AG04450 (cell line): ENCODE results near the gene SERPINB4. TPM values are rescaled to one million over a fixed set of nuclear protein-coding genes. Genes with fewer than 3 reads are reported as not detected.
A peak's percentile ranks its signal among the peaks of the same experiment; 100 is the strongest.

Source experiments
- CTCF ChIA-PET: fragments of 300-600, 350-600 bp; formaldehyde crosslinking; extraction: SDS; loops from one replicate; lab custom pipeline; 2022; ENCODE audit warnings: antibody characterized with exemption, inconsistent platforms; lab: Charles Lee
- POLR2A ChIA-PET: fragments of 350-600 bp; formaldehyde crosslinking; extraction: SDS; loops from one replicate; lab custom pipeline; 2021; ENCODE audit warnings: antibody characterized with exemption, inconsistent platforms; lab: Yijun Ruan, JAX
- DNase-seq: peaks from one replicate; pipeline ENCODE4 v3.0.0-alpha.2; 2011; ENCODE audit warnings: low read depth, low spot score
- H3K27ac ChIP-seq: one replicate; pipeline ENCODE4 v1.5.1; 2012; ENCODE audit warnings: low read depth, low read length, control low read depth
- H3K27me3 ChIP-seq: one replicate; pipeline ENCODE4 v1.6.0; 2012; ENCODE audit warnings: low read length; ENCODE audit not compliant: control insufficient read depth, insufficient read depth
- H3K4me3 ChIP-seq: 2 replicates; pipeline ENCODE4 v1.5.1; 2011; ENCODE audit warnings: mild to moderate bottlenecking, low read depth, low read length, control low read depth
- H3K9me3 ChIP-seq: 2 replicates; pipeline ENCODE4 v1.5.1; 2012; ENCODE audit warnings: low read length; ENCODE audit not compliant: control insufficient read depth, insufficient read depth
- polyA plus RNA-seq: library from polyadenylated mRNA; depleted of rRNA; stranded (reverse); fragments of >200 nt; gene quantifications from 2 replicates; pipeline ENCODE4 v1.2.3, GENCODE V29; 2011
- TF ChIP-seq, protein P1 (sequence below): IDR thresholded peaks from 2 replicates; pipeline ENCODE4 v1.5.1; 2011; ENCODE audit warnings: low read depth, low read length, control low read depth, inconsistent platforms

SERPINB4 gene
- polyA plus RNA-seq, 1 experiment = not detected

DNA sequence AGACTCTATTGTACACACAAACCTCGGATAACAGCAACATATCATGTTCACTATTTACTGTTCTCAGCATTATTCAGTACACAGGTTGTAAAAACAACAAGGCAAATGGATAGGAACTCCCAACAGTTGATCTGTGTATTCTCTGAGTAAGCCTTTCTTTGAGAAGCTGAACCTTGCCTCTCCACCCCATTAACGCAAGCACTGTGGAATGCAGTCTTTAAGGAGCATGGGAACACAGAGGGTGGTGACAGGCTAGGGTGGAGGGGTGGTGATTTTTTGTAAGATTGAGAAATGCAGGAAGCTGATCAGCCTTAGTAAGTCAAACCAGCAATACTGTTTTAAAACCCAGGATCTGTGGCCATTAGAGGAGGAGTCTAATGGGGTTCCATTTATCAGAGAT is 39.1 kb upstream of the SERPINB4 start:
- Histone ChIP-seq H3K9me3 (no peaks in the 10 kb centered on the region), H3K4me3 (no peak overlapping the region)

DNA sequence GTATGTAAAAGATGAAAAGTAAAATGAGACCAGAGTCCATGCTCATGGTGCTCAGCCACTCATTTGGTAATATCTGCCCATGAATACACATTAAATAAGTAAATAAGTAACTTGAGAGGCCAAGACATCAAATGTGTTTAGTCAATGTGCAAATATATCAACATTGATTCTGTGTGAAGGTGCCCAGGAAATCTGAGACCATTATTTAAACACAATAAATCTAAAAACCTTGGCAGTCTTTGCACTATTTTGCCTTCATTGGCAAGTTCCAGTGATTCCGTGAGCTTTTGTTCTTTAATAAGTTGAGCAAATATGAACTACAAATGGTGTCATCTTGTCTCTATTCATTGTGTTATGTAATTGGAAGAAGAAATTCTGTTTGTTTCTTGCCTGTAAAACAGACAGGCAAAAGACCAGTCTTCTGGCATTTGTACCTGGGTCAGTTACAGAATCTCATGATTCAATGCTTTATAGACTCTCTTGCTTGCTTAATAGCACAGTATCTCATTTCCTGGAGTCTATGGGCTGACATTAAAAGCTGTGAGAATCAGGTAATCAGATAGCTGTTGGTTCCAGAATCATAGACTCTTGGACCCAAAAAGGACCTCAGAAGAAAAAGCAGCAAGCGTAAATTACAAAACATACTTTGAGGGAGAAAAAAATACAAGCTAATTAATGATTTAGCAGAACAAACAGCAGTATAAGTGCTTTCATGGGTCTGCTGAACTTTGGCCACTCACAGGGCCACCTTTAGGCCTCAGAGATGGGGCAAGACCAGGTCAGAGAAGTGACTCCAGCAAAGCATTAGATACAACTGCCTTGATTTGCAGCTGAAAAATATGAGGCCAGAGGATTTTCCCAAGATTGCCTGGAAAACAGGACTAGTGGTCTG is 37.6 kb upstream of the SERPINB4 start:
- Histone ChIP-seq H3K4me3 (no peak overlapping the region), H3K27me3 (no peaks in the 10 kb centered on the region), H3K9me3 (no peaks in the 10 kb centered on the region), H3K27ac (no peak overlapping the region)
- ChIA-PET CTCF (interaction anchor here (1.0 to 1.7 kb wide), 4 partner anchors 11 to 164 kb away, joined by 3 to 6 read pairs (median 5); no protein-coding TSS in a partner anchor), POLR2A (no interaction called here)
- no peak for DNase-seq
- TF ChIP-seq, protein P1, sequence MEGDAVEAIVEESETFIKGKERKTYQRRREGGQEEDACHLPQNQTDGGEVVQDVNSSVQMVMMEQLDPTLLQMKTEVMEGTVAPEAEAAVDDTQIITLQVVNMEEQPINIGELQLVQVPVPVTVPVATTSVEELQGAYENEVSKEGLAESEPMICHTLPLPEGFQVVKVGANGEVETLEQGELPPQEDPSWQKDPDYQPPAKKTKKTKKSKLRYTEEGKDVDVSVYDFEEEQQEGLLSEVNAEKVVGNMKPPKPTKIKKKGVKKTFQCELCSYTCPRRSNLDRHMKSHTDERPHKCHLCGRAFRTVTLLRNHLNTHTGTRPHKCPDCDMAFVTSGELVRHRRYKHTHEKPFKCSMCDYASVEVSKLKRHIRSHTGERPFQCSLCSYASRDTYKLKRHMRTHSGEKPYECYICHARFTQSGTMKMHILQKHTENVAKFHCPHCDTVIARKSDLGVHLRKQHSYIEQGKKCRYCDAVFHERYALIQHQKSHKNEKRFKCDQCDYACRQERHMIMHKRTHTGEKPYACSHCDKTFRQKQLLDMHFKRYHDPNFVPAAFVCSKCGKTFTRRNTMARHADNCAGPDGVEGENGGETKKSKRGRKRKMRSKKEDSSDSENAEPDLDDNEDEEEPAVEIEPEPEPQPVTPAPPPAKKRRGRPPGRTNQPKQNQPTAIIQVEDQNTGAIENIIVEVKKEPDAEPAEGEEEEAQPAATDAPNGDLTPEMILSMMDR = no peak

More for the DNA sequence above, 39.1 kb upstream of the SERPINB4 start:
- H3K27ac ChIP-seq = peak overlapping the region; percentile 59
- peak; percentile 73 for DNase-seq
- no peaks in the 10 kb centered on the region for H3K27me3 ChIP-seq
- ChIA-PET POLR2A (no interaction called here), CTCF (interaction anchor here (2.1 kb wide), 1 partner anchor 172 kb away, joined by 8 read pairs; no protein-coding TSS in a partner anchor)
- TF ChIP-seq, protein P1 = no peak

DNA sequence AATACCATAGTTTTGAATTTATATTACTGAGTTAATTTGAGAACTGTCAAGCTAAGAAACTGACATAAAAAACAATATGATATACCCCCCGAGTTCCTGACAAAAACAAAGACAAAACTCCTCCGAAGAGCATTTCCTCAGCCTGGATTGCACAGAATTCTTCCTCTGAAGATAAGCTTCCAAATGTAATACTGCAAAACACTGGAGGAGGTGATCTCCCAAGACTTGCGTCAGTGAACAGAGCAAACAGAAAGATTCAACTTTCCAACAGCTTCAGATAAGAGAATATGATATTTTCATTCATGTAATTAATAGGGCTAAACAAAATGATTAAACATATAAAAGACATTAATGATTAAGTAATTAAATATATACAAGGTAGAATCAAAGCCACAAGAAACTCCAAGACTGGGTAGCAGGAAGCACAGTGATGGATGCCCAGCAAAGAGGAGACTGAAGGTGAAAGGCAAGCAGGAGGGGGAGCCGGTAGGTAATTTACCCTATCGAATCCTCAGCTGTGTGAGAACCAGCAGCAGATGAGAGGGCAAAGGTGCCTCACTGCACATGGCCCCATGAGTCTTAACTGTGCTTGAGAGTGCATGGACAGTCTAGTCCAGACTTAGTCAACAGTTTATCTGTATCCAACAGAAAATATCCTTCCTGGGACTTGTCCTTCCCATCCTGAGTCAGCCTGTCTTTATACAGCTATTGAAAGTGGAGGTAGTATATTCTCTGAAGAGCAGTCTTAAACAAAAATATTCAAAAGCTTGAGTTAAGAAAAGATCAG is 36.0 kb upstream of the SERPINB4 start:
- Histone ChIP-seq H3K27me3 (no peaks in the 10 kb centered on the region), H3K9me3 (no peaks in the 10 kb centered on the region), H3K4me3 (no peak overlapping the region), H3K27ac (no peak overlapping the region)
- TF ChIP-seq, protein P1 = no peak
- ChIA-PET CTCF (interaction anchor here (1.6 kb wide), 1 partner anchor 101 kb away, joined by 6 read pairs; no protein-coding TSS in a partner anchor), POLR2A (no interaction called here)
- DNase-seq = no peak

DNA sequence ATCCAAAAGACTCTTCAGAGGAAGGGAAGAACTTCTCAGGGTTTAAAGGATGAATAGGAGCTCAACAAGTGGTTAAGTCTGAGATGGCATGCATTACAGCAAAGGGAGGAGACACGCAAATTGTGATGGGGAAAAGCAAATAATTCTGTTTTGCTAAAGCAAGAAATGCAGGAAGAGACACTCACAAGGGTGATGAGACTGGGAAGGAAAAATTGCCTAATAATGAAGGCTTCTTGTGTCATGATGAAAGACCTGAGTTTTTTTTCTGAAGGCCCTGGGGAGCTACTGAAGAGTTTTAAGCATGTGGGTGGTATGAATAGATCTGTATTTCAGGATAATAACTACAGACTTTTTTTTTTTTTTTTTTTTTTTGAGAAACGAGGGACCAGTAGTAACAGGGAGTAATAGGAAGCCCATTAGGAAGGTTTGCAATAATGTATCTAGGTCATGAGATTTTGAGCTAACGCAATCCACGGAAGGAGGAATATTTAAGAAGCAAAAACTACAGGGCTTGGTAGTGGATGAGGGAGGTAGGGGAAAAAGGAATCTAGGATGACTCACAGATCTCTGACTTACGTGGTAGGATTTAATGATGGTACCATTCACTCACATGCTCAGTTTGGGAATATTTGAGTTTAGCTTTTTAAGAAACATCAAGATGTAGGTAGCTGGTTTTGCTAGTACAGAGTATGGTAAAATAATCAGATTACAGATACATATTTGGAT is 33.6 kb upstream of the SERPINB4 start:
- TF ChIP-seq, protein P1 = no peak
- Histone ChIP-seq H3K27ac (no peak overlapping the region), H3K4me3 (no peak overlapping the region), H3K9me3 (no peaks in the 10 kb centered on the region), H3K27me3 (no peaks in the 10 kb centered on the region)
- CTCF ChIA-PET = interaction anchor here (0.9 to 1.2 kb wide), 3 partner anchors 160 to 317 kb away, joined by 3 to 4 read pairs (median 4); no protein-coding TSS in a partner anchor
- DNase-seq = no peak
- POLR2A ChIA-PET = interaction anchor here (1.1 kb wide), 1 partner anchor 29 kb away, joined by 3 read pairs; no protein-coding TSS in a partner anchor
